HL-60 (cell line): ENCODE measurements around the gene NKAIN2.

Experiments
- DNase-seq, 2 experiments: peaks; one replicate each; pipeline ENCODE4 v3.0.0-alpha.2; 2010 to 2020; ENCODE audit warnings: low read depth in 1 of 2, low spot score in 1 of 2
- H3K27ac ChIP-seq: fragments of 250-450 bp; sonication (Bioruptor Pico); replicated peaks from 2 replicates; pipeline ENCODE4 v1.5.1; 2020; ENCODE audit warnings: mild to moderate bottlenecking, moderate library complexity
- H3K27me3 ChIP-seq: fragments of 250-450 bp; sonication (Bioruptor Pico); 2 replicates; pipeline ENCODE4 v1.5.1; 2021; ENCODE audit warnings: mild to moderate bottlenecking, moderate library complexity; ENCODE audit not compliant: insufficient read depth, poor library complexity, severe bottlenecking
- H3K4me3 ChIP-seq: replicated peaks from 2 replicates; pipeline ENCODE4 v1.5.1; 2011; ENCODE audit warnings: mild to moderate bottlenecking, control low read depth, low read length; ENCODE audit not compliant: insufficient read depth
- CTCF ChIP-seq: IDR thresholded peaks from one replicate; pipeline ENCODE4 v1.5.1; 2011; ENCODE audit warnings: low read length, control low read depth, inconsistent platforms; ENCODE audit not compliant: insufficient read depth
- GABPA ChIP-seq: IDR thresholded peaks from 2 replicates; pipeline ENCODE4 v1.6.1; 2012; ENCODE audit warnings: low read depth
- POLR2AphosphoS5 ChIP-seq: IDR thresholded peaks from 2 replicates; pipeline ENCODE4 v1.6.1; 2012; ENCODE audit warnings: low read depth
- REST ChIP-seq: IDR thresholded peaks from 2 replicates; pipeline ENCODE4 v1.6.1; 2012; ENCODE audit warnings: low read depth; ENCODE audit not compliant: insufficient replicate concordance
- SPI1 ChIP-seq: IDR thresholded peaks from 2 replicates; pipeline ENCODE4 v1.6.1; 2012; ENCODE audit warnings: low read depth, mild to moderate bottlenecking, borderline replicate concordance

NKAIN2 gene

GRCh38 chr6:123965894-123966293 is 162.2 kb downstream of the NKAIN2 start:
- no peak overlapping the region for H3K27ac ChIP-seq
- DNase-seq, result no peak
- H3K4me3 ChIP-seq, result no peak overlapping the region
- H3K27me3 ChIP-seq, result no peaks in the 10 kb centered on the region
- TF ChIP-seq GABPA (no peak), SPI1 (no peak), REST (no peak), POLR2AphosphoS5 (no peak), CTCF (no peak)

- TF ChIP-seq POLR2AphosphoS5 (no peak), SPI1 (no peak), GABPA (no peak), CTCF (no peak), REST (no peak)
- no peak for DNase-seq
- Histone ChIP-seq H3K4me3 (no peak overlapping the region), H3K27ac (no peak overlapping the region), H3K27me3 (no peaks in the 10 kb centered on the region)
Observed at GRCh38 chr6:123966618-123967017, 163.0 kb downstream of the NKAIN2 start.

GRCh38 chr6:123967905-123968304 is 164.2 kb downstream of the NKAIN2 start:
- H3K27me3 ChIP-seq, result no peaks in the 10 kb centered on the region
- H3K4me3 ChIP-seq, result no peak overlapping the region
- DNase-seq, result no peak
- TF ChIP-seq POLR2AphosphoS5 (no peak), SPI1 (no peak), GABPA (no peak), CTCF (no peak), REST (no peak)
- H3K27ac ChIP-seq, result no peak overlapping the region
